HG02588 (cell line): Measurements from ENCODE around the gene ABCG8.
"Not testable (repeated sequence)": the region's sequence is repeated elsewhere in the genome, so short reads cannot be mapped to it uniquely, and the experiment has no call there.

Experiments used
- ATAC-seq: cut with Tn5 transposase; IDR thresholded peaks from one replicate; pipeline ENCODE4 v1.9.1; 2021; ENCODE audit warnings: mild to moderate bottlenecking, moderate library complexity; ENCODE audit not compliant: unreplicated experiment

Gene ABCG8

GRCh38 chr2:43906448-43907109 lies 67.8 kb downstream of the ABCG8 start:
- ATAC-seq, result no peak

GRCh38 chr2:43911136-43911790 lies 72.5 kb downstream of the ABCG8 start:
- not testable (repeated sequence) for ATAC-seq

- ATAC-seq, result no peak
These were observed 85.7 kb downstream of the ABCG8 start for GRCh38 chr2:43924463-43924862.

DNA sequence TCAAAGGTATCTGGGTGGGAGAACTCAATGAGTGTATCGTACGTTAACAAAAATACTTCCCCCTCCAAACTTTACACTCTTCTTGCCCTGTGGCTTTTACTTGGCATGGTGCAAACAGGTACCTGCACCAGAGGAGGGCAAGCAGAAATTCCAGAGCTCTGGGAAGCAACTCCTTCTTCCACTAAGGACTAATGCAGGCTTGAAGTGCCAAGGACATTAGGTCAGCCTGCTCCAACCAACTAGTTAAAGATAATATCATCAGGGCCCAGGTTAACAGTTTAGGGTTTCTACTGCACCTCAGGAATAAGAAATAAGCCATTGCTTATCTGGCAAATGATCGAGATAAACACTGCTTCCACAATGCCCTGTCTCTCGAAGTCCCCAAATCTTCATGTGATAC lies 86.7 kb downstream of the ABCG8 start:
- no peak for ATAC-seq

DNA sequence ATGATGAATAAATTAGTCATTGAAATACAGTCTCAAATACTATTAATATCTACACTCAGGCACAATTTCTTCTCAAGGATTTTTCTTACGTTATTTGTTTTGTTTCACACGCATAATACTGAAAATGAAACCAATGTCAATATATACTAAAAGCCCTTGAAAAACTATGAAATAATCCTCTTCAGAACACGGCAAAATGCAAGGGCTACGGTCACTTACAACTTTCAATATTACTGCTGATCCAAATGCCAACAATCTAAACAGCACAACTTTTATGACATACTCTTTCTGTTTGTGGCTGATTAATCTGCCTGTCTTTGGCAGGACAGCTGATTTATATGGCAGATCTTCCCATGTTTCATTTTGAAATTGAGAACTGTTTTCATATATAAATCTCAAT lies 88.7 kb downstream of the ABCG8 start:
- ATAC-seq, result no peak

- ATAC-seq, result no peak
These were observed 92.5 kb downstream of the ABCG8 start for GRCh38 chr2:43931293-43931692.
